ENCODE data around the gene GNB3. TPM values are rescaled to one million over a fixed set of nuclear protein-coding genes. Genes with fewer than 3 reads are reported as not detected.

Gene GNB3
- total RNA-seq, 1 experiment from 2014 or later = 14.0 TPM

DNA sequence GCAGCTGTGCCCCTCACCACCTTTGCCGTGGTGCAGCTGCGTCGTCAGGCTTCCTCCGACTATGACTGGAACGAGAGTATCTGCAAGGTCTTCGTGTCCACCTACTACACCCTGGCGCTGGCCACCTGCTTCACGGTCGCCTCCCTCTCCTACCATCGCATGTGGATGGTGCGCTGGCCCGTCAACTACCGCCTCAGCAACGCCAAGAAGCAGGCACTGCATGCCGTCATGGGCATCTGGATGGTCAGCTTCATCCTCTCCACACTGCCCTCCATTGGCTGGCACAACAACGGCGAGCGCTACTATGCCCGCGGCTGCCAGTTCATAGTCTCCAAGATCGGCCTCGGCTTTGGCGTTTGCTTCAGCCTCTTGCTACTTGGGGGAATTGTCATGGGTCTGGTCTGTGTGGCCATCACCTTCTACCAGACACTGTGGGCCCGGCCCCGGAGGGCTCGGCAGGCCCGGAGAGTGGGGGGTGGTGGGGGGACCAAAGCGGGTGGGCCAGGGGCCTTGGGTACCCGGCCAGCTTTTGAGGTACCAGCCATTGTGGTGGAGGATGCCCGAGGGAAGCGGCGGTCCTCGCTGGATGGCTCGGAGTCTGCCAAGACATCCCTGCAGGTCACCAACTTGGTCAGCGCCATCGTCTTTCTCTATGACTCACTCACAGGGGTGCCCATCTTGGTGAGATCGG is 16.5 kb upstream of the GNB3 start (continued):
- TF ChIP-seq, protein P1, sequence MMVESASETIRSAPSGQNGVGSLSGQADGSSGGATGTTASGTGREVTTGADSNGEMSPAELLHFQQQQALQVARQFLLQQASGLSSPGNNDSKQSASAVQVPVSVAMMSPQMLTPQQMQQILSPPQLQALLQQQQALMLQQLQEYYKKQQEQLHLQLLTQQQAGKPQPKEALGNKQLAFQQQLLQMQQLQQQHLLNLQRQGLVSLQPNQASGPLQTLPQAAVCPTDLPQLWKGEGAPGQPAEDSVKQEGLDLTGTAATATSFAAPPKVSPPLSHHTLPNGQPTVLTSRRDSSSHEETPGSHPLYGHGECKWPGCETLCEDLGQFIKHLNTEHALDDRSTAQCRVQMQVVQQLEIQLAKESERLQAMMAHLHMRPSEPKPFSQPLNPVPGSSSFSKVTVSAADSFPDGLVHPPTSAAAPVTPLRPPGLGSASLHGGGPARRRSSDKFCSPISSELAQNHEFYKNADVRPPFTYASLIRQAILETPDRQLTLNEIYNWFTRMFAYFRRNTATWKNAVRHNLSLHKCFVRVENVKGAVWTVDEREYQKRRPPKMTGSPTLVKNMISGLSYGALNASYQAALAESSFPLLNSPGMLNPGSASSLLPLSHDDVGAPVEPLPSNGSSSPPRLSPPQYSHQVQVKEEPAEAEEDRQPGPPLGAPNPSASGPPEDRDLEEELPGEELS (CRISPR knock-in tag; IDR thresholded peaks at IDR 0.05) = no peak
- no peak for TF ChIP-seq GTF2I (CRISPR knock-in tag; conservative IDR thresholded peaks at IDR 0.05)
- TF ChIP-seq NR1H2 (CRISPR knock-in tag; IDR thresholded peaks at IDR 0.05) = no peak
- TF ChIP-seq FOXJ3 (CRISPR knock-in tag; IDR thresholded peaks at IDR 0.05; ENCODE audit: borderline replicate concordance) = no peak
- TF ChIP-seq RELA (CRISPR knock-in tag; IDR thresholded peaks at IDR 0.05; ENCODE audit: borderline replicate concordance) = no peak
- TF ChIP-seq, protein P2, sequence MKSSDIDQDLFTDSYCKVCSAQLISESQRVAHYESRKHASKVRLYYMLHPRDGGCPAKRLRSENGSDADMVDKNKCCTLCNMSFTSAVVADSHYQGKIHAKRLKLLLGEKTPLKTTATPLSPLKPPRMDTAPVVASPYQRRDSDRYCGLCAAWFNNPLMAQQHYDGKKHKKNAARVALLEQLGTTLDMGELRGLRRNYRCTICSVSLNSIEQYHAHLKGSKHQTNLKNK (CRISPR knock-in tag; IDR thresholded peaks at IDR 0.05) = no peak
- TF ChIP-seq, protein P3, sequence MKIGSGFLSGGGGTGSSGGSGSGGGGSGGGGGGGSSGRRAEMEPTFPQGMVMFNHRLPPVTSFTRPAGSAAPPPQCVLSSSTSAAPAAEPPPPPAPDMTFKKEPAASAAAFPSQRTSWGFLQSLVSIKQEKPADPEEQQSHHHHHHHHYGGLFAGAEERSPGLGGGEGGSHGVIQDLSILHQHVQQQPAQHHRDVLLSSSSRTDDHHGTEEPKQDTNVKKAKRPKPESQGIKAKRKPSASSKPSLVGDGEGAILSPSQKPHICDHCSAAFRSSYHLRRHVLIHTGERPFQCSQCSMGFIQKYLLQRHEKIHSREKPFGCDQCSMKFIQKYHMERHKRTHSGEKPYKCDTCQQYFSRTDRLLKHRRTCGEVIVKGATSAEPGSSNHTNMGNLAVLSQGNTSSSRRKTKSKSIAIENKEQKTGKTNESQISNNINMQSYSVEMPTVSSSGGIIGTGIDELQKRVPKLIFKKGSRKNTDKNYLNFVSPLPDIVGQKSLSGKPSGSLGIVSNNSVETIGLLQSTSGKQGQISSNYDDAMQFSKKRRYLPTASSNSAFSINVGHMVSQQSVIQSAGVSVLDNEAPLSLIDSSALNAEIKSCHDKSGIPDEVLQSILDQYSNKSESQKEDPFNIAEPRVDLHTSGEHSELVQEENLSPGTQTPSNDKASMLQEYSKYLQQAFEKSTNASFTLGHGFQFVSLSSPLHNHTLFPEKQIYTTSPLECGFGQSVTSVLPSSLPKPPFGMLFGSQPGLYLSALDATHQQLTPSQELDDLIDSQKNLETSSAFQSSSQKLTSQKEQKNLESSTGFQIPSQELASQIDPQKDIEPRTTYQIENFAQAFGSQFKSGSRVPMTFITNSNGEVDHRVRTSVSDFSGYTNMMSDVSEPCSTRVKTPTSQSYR (CRISPR knock-in tag; IDR thresholded peaks at IDR 0.05) = no peak
- TF ChIP-seq OVOL2 (CRISPR knock-in tag; IDR thresholded peaks at IDR 0.05; ENCODE audit: borderline replicate concordance) = no peak
- TF ChIP-seq, protein P4, sequence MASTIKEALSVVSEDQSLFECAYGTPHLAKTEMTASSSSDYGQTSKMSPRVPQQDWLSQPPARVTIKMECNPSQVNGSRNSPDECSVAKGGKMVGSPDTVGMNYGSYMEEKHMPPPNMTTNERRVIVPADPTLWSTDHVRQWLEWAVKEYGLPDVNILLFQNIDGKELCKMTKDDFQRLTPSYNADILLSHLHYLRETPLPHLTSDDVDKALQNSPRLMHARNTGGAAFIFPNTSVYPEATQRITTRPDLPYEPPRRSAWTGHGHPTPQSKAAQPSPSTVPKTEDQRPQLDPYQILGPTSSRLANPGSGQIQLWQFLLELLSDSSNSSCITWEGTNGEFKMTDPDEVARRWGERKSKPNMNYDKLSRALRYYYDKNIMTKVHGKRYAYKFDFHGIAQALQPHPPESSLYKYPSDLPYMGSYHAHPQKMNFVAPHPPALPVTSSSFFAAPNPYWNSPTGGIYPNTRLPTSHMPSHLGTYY (CRISPR knock-in tag; IDR thresholded peaks at IDR 0.05) = no peak
- TF ChIP-seq, protein P5, sequence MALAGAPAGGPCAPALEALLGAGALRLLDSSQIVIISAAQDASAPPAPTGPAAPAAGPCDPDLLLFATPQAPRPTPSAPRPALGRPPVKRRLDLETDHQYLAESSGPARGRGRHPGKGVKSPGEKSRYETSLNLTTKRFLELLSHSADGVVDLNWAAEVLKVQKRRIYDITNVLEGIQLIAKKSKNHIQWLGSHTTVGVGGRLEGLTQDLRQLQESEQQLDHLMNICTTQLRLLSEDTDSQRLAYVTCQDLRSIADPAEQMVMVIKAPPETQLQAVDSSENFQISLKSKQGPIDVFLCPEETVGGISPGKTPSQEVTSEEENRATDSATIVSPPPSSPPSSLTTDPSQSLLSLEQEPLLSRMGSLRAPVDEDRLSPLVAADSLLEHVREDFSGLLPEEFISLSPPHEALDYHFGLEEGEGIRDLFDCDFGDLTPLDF (CRISPR knock-in tag; IDR thresholded peaks at IDR 0.05) = no peak
- no peak for TF ChIP-seq ETV6 (CRISPR knock-in tag; IDR thresholded peaks at IDR 0.05)
- no peak for TF ChIP-seq KAT7 (CRISPR knock-in tag; IDR thresholded peaks at IDR 0.05; ENCODE audit: borderline replicate concordance)

DNA sequence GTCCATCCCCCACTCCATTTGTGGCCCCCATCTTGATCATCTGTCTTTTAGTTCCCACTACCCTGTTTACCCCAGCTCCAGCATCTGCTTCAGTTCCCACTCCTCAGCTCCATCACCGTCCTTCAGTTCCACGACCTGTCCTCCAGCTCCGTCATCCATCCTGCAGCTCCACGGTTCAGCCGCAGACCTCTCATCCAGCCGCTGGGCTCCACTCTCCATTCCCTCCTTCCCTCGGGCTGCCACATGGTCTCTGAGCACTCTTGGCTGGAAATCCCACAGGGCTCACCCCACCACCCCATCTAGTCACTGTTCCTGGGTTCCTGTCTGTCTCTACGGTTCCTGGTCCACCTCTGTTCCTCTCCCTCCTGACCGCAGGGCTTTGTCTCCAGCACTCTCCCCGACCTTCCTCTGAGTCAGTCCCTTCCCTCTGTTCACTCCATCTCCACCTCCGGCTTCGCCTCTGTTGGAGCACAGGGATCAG is 15.8 kb upstream of the GNB3 start:
- no peak for DNase-seq (ENCODE audit: low spot score)
- Mint-ChIP-seq H3K36me3 (peaks cover 5% of the 10 kb centered on the region; the same call in 1 of the 2 replicates), H3K9me3 (no peaks in the 10 kb centered on the region), H3K4me3 (peak overlapping the region; percentile 78), H3K4me1 (peaks cover 64% of the 10 kb centered on the region), H3K27ac (no peak overlapping the region), H3K27me3 (ENCODE audit: low read depth) (peaks cover 51% of the 10 kb centered on the region)
- ChIA-PET POLR2A (interaction anchor here (0.6 to 1.5 kb wide), 6 partner anchors 44 to 71 kb away, joined by 3 to 5 read pairs (median 4); partner anchors contain the start of gene PTMS), CTCF (interaction anchor here (0.6 to 8.9 kb wide), 30 partner anchors 9 to 204 kb away, joined by 3 to 112 read pairs (median 4); partner anchors contain the start of genes ACRBP, CDCA3, COPS7A and GNB3)
- ATAC-seq = no peak
- TF ChIP-seq SMAD3 (CRISPR knock-in tag; IDR thresholded peaks at IDR 0.05; ENCODE audit: borderline replicate concordance) (no peak), CBFB (CRISPR knock-in tag; IDR thresholded peaks at IDR 0.05; ENCODE audit: low read depth) (no peak), ZNF219 (CRISPR knock-in tag; IDR thresholded peaks at IDR 0.05; ENCODE audit: borderline replicate concordance) (no peak), NFYB (CRISPR knock-in tag; conservative IDR thresholded peaks at IDR 0.05; ENCODE audit: low read depth) (no peak), ESRRA (CRISPR knock-in tag; IDR thresholded peaks at IDR 0.05; ENCODE audit: borderline replicate concordance) (no peak)
- TF ChIP-seq, protein P6, sequence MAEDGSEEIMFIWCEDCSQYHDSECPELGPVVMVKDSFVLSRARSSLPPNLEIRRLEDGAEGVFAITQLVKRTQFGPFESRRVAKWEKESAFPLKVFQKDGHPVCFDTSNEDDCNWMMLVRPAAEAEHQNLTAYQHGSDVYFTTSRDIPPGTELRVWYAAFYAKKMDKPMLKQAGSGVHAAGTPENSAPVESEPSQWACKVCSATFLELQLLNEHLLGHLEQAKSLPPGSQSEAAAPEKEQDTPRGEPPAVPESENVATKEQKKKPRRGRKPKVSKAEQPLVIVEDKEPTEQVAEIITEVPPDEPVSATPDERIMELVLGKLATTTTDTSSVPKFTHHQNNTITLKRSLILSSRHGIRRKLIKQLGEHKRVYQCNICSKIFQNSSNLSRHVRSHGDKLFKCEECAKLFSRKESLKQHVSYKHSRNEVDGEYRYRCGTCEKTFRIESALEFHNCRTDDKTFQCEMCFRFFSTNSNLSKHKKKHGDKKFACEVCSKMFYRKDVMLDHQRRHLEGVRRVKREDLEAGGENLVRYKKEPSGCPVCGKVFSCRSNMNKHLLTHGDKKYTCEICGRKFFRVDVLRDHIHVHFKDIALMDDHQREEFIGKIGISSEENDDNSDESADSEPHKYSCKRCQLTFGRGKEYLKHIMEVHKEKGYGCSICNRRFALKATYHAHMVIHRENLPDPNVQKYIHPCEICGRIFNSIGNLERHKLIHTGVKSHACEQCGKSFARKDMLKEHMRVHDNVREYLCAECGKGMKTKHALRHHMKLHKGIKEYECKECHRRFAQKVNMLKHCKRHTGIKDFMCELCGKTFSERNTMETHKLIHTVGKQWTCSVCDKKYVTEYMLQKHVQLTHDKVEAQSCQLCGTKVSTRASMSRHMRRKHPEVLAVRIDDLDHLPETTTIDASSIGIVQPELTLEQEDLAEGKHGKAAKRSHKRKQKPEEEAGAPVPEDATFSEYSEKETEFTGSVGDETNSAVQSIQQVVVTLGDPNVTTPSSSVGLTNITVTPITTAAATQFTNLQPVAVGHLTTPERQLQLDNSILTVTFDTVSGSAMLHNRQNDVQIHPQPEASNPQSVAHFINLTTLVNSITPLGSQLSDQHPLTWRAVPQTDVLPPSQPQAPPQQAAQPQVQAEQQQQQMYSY (CRISPR knock-in tag; IDR thresholded peaks at IDR 0.05) = no peak
- TF ChIP-seq, protein P7, sequence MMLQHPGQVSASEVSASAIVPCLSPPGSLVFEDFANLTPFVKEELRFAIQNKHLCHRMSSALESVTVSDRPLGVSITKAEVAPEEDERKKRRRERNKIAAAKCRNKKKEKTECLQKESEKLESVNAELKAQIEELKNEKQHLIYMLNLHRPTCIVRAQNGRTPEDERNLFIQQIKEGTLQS (CRISPR knock-in tag; conservative IDR thresholded peaks at IDR 0.05) = no peak
- TF ChIP-seq, protein P8, sequence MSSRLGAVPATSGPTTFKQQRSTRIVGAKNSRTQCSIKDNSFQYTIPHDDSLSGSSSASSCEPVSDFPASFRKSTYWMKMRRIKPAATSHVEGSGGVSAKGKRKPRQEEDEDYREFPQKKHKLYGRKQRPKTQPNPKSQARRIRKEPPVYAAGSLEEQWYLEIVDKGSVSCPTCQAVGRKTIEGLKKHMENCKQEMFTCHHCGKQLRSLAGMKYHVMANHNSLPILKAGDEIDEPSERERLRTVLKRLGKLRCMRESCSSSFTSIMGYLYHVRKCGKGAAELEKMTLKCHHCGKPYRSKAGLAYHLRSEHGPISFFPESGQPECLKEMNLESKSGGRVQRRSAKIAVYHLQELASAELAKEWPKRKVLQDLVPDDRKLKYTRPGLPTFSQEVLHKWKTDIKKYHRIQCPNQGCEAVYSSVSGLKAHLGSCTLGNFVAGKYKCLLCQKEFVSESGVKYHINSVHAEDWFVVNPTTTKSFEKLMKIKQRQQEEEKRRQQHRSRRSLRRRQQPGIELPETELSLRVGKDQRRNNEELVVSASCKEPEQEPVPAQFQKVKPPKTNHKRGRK (CRISPR knock-in tag; IDR thresholded peaks at IDR 0.05; ENCODE audit: borderline replicate concordance) = no peak

Data from WTC11 (cell line).